HG02981 (cell line): ENCODE results near the gene STK17A.
"Not testable (repeated sequence)": the region's sequence is repeated elsewhere in the genome, so short reads cannot be mapped to it uniquely, and the experiment has no call there.

Experiments used
- ATAC-seq: cut with Tn5 transposase; IDR thresholded peaks from one replicate; pipeline ENCODE4 v1.9.1; 2021; ENCODE audit warnings: mild to moderate bottlenecking, moderate library complexity; ENCODE audit not compliant: unreplicated experiment

STK17A gene

DNA sequence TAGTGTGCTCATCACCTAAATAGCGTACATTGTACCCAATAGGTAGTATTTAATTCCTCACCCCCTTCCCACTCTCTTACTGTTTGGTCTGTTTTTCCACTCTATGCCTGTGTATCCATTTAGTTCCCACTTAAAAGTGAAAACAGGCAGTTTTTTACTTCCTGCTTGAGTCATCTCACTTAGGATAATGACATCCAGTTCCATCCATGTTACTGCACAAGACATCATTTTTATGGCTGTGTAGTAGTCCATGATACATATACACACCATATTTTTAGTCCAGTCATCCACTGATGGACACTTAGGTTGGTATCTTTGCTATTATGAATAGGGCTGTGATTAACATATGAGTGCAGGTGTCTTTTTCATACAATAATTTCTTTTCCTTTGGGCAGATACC is 10.1 kb downstream of the STK17A start:
- no peak for ATAC-seq

DNA sequence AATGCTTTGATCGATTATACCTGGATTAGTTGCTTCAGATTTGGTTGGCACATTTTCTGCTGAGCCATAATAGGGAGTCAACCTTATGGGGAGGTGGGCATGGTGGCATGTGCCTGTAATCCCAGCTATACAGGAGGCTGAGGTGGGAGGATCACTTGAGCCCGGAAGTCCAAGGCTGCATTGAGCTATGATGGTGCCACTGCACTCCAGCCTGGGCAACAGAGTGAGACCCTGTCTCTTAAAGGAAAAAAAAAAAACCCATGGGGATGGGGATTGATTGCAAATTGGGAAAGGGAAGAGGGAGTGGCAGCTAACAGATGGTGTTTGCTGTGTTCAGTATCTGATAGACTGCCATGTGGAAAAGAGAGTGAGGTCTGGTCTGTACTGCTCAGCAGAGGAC is 11.1 kb downstream of the STK17A start:
- no peak for ATAC-seq

GRCh38 chr7:43596426-43596825 is 13.5 kb downstream of the STK17A start:
- ATAC-seq: not testable (repeated sequence)

- ATAC-seq: no peak
These were observed 17.1 kb downstream of the STK17A start for GRCh38 chr7:43600056-43600455.

DNA sequence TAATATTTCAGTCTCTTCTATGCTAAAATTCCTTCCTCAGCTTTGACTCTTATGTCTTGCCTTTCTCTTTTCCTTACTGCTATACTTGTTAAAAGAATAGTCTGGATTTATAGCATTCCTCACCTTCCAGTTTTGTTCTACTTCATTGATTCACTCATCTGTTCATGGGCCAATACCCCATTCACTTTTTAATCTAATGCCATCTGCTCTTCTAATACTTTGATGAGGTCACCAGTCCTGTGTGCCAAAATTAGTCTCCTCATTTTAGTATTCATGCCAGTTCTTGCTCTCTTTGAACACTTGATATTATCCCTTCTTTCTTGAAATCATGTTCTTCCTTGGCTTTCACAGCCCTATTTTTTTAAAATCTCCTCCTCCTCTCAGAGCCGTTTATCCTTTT is 19.3 kb downstream of the STK17A start:
- no peak for ATAC-seq

GRCh38 chr7:43604251-43604650 is 21.3 kb downstream of the STK17A start:
- ATAC-seq: no peak

DNA sequence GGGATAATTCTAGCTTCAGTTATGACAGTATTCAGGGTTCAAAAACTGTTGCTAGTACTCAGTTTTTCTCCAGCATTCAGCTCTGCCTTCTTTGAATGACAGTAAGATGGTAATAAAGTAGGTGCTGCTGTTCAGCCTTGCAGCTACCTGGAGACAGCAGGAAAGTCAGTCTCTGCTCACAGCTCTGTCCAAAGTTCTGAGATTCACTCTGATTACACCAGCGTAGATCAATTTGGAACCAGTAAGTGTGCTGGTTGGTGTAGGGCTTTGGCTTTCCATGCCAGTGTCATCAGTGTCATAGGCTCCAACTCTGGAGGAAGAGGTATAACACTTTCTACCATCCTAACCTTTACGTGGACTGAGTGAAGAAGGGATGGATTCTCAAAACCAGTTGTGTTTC is 26.2 kb downstream of the STK17A start:
- no peak for ATAC-seq

- ATAC-seq: no peak
These were observed 29.2 kb downstream of the STK17A start for GRCh38 chr7:43612128-43612527.

DNA sequence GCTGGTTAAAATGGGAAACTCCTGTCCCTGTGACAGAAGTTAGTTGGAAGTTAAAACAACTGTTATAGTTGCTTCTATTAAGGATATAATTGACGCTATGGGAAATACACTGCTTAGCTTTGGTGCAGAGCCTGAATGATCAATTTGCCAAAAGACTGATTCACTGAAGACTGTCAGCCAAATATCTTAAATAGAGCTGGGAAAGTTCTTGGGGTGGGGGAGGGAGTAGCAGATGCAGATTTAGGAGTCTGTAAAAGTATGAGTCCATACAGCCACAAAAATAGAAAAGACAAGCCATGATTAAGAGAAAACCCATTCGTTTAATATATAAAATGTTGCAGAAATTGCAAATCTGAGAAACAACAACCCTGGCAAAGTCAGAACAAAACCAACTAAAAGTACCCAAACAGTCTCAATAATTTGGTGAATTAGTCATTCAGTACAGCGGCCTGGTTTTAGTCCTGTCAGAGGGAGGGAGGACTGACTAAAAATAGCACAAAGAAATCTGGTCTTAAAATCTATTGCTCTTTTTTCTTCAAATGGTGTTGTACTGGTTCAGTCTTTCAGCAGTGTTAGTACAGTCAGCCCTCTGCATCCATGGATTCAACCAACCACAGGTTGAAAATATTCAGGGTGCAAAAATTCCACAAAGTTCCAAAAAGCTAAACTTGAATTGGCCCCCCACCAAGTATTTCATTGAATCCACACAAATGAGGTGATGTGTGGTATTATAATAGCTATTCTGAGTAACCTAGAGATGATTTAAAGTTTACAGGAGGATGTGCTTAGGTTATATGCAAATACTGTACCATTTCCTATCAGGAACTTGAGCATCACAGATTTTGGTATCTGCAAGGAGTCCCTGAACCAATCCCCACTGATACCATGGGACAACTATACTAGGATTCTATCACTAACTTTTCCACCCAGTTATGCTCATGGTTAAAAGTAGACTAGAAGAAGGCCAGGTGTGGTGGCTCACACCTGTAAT is 30.0 kb downstream of the STK17A start:
- peak; percentile 72 for ATAC-seq

GRCh38 chr7:43615558-43616145 is 32.7 kb downstream of the STK17A start:
- no peak for ATAC-seq

DNA sequence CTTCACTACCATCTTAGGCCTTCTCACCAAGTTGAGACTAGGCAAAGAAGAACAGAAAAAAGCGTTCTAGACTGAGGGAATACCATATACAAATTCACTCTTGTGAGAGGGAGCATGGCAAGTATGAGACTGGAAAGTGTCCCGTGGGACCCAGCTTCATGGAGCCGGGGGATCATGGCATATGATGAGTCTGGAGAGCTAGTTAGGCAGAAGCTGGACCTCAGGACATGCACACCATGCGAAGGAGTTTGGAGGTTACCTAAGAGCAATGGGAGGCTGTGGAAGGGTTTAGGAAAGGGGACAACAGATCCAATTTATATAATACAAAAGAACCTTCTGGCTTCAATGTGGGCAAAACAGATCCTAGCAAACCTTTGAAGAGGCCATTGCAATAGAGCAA is 34.1 kb downstream of the STK17A start:
- ATAC-seq: no peak

DNA sequence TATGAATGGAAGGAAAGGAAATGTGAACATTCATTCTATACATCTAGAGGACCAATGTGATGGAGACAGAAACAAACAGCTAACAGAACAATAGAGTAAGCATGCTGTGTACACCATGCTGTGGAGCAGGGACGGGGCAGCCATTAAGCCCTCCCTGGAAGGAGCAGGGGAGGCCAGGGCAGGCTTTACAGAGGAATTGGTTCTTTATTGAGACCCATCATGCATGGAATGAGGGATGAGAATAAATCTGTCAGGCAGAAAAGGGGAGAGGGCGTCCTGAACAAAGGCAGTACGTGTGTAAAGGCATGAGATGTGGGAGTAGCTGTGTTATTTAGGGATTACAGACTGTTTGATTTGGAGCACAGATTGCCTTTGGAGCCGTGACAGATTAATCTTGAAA is 35.2 kb downstream of the STK17A start:
- ATAC-seq: no peak

DNA sequence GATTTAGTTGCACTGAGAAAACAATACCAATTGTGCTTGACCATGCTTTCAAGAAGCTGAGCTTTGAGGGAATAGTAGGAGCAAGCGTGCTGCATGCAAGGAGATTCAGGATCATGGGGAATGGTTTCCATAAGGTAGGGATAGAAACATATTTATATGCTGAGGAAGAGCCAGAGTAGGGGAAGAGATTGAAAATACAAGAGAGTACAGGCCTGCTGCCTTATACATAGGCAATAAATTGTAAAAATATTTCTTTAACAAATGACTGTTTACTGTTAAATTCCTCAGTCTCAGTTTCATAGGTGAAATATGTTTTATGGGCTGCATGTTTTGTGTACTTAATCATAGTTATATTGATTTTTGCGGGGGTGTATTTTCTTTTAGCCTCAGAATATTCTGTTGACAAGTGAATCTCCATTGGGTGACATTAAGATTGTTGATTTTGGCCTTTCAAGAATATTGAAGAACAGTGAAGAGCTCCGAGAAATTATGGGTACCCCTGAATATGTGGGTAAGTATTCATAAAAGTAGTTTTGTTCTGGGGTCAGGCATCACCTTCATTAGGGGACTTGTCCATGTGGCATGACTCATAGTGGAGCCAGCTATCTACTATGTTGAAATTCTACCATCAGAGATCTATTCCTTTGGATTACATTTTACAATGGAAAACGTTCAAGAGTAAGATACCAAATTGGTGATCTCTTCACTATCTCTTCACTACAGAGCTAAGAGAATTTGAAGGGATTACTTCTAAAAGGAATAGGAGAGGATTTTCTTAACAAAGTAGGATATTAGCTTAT is 36.5 kb downstream of the STK17A start:
- no peak for ATAC-seq

GRCh38 chr7:43621729-43622448 is 39.0 kb downstream of the STK17A start:
- no peak for ATAC-seq

DNA sequence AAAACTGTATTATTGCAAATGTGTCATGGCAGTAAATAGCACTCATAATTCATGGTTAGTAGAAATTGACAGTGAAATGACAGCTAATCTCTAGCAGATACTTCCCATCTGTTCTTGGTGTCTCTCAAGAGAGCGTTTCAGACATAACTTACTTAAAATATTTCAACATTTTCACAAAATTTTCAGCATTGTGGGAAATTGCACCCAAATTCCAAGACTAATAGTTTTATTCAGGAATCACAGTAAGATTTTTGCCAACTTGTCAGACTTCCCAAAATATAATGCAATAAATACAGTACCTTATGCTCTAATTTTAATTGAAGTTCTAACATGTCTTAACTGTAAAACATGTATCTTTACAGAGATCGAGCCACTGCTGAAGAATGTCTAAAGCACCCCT is 41.2 kb downstream of the STK17A start:
- ATAC-seq: no peak

- peak; percentile 81 for ATAC-seq
These were observed 42.5 kb downstream of the STK17A start for GRCh38 chr7:43625453-43625852.

GRCh38 chr7:43625980-43626379 is 43.1 kb downstream of the STK17A start:
- ATAC-seq: no peak

DNA sequence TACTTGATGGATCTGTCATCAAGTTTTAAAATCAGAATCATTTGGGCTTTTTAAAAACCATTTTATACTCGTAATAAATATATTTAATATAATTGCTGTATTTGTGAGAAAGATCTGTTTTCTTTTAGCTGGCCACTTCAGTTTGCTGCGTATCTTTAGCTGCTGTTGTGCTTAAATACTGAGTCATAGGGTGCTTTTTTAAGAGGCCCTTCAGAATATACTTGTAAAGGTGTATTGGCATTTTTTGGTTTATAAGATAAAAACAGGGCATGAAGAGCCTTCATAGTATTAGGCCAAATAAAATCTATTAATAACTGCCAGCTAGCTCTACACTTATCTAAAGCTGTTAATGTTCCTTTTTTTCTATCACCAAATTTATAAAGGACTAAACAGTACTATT is 43.8 kb downstream of the STK17A start:
- no peak for ATAC-seq

- ATAC-seq: not testable (repeated sequence)
These were observed 44.9 kb downstream of the STK17A start for GRCh38 chr7:43627798-43628197.

GRCh38 chr7:43628431-43628830 is 45.5 kb downstream of the STK17A start:
- no peak for ATAC-seq

GRCh38 chr7:43629857-43630256 is 46.9 kb downstream of the STK17A start:
- no peak for ATAC-seq
